Measurements from ENCODE around the gene BCL2.
"Not testable (repeated sequence)": the region's sequence is repeated elsewhere in the genome, so short reads cannot be mapped to it uniquely, and the experiment has no call there.

BCL2 gene

GRCh38 chr18:63202828-63203227, 116.7 kb downstream of the BCL2 start:
- Histone ChIP-seq H3K9me3 (no peaks in the 10 kb centered on the region), H3K4me3 (ENCODE audit: low read depth, low read length) (no peak overlapping the region), H3K36me3 (no peaks in the 10 kb centered on the region), H3K4me1 (no peaks in the 10 kb centered on the region; the same call in 1 of the 2 replicates), H3K27me3 (no peaks in the 10 kb centered on the region)
- no peak for DNase-seq
- TF ChIP-seq, protein P1, sequence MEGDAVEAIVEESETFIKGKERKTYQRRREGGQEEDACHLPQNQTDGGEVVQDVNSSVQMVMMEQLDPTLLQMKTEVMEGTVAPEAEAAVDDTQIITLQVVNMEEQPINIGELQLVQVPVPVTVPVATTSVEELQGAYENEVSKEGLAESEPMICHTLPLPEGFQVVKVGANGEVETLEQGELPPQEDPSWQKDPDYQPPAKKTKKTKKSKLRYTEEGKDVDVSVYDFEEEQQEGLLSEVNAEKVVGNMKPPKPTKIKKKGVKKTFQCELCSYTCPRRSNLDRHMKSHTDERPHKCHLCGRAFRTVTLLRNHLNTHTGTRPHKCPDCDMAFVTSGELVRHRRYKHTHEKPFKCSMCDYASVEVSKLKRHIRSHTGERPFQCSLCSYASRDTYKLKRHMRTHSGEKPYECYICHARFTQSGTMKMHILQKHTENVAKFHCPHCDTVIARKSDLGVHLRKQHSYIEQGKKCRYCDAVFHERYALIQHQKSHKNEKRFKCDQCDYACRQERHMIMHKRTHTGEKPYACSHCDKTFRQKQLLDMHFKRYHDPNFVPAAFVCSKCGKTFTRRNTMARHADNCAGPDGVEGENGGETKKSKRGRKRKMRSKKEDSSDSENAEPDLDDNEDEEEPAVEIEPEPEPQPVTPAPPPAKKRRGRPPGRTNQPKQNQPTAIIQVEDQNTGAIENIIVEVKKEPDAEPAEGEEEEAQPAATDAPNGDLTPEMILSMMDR (IDR thresholded peaks at IDR 0.05; ENCODE audit: low read depth, low read length): no peak

GRCh38 chr18:63201456-63201855, 118.1 kb downstream of the BCL2 start:
- DNase-seq; H3K4me1 ChIP-seq; H3K27me3 ChIP-seq; H3K4me3 ChIP-seq (ENCODE audit: low read depth, low read length); H3K9me3 ChIP-seq; H3K36me3 ChIP-seq: not testable (repeated sequence)

DNA sequence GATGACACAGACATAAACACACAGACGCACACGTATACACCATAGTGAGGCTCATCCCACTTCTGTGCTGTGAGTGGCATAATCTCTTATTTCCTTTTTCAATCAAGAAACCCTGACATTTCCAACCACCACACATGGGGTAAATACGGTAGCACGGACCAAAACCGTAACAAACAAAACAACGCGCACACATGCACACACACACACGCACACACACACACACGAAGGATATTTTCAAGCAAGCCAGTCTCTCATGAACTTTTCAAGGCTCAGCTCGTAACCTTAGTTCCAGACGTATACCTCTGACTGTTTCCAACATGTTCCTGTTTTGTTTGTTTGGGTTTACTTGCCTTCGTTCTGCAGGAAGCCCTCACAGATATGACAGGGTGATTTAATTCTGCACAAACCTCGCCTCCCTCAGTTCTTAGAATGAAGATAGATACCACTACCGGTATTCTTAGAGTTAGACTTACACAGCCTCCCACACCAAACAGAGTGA, 119.8 kb downstream of the BCL2 start:
- H3K4me3 ChIP-seq (ENCODE audit: low read depth, low read length): no peak overlapping the region
- no peaks in the 10 kb centered on the region for H3K9me3 ChIP-seq
- TF ChIP-seq, protein P1 (IDR thresholded peaks at IDR 0.05; ENCODE audit: low read depth, low read length): no peak
- no peaks in the 10 kb centered on the region for H3K36me3 ChIP-seq
- no peaks in the 10 kb centered on the region; the same call in 1 of the 2 replicates for H3K4me1 ChIP-seq
- no peaks in the 10 kb centered on the region for H3K27me3 ChIP-seq
- DNase-seq: no peak

GRCh38 chr18:63198868-63199742, 120.5 kb downstream of the BCL2 start:
- no peaks in the 10 kb centered on the region for H3K27me3 ChIP-seq
- no peaks in the 10 kb centered on the region for H3K9me3 ChIP-seq
- no peaks in the 10 kb centered on the region for H3K4me1 ChIP-seq
- no peaks in the 10 kb centered on the region for H3K36me3 ChIP-seq
- no peak for DNase-seq
- no peak overlapping the region for H3K4me3 ChIP-seq (ENCODE audit: low read depth, low read length)
- TF ChIP-seq, protein P1 (IDR thresholded peaks at IDR 0.05; ENCODE audit: low read depth, low read length): no peak

- DNase-seq: no peak
- TF ChIP-seq, protein P1 (IDR thresholded peaks at IDR 0.05; ENCODE audit: low read depth, low read length): no peak
- no peaks in the 10 kb centered on the region for H3K4me1 ChIP-seq
- H3K4me3 ChIP-seq (ENCODE audit: low read depth, low read length): no peak overlapping the region
- no peaks in the 10 kb centered on the region for H3K9me3 ChIP-seq
- H3K27me3 ChIP-seq: no peaks in the 10 kb centered on the region
- no peaks in the 10 kb centered on the region for H3K36me3 ChIP-seq
Measured at GRCh38 chr18:63198098-63198760, 121.3 kb downstream of the BCL2 start.

DNA sequence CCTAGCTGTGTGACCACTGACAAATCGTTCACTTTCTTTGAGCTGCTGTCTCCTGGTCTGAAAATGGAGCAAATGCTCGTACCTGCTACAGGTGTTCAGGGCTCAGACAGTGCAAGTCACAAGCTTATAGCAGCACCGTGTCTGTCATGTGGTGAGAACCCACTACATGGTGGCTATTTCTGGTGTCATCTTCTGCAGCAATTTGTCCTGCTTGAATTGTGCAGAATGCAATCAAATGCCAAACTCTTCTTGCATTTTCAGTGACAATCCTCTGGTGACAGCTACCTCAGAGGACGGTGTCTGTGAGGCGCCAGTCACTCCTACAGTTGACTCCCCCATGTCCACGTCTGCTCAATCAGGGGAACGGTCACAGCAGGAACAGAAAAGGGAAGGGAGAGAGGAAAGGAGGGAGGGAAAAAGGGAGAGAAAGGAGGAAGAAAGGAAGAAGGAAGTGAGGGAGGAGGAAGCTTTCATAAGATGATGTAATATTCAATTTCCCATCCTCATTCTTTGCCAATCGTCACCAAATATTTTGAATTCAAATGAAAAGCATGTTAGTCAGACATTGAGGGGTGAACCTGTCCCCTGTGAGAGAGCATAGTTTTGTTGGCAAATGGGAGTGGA, 122.2 kb downstream of the BCL2 start:
- no peaks in the 10 kb centered on the region for H3K36me3 ChIP-seq
- H3K27me3 ChIP-seq: no peaks in the 10 kb centered on the region
- TF ChIP-seq, protein P1 (IDR thresholded peaks at IDR 0.05; ENCODE audit: low read depth, low read length): no peak
- H3K4me1 ChIP-seq: no peaks in the 10 kb centered on the region
- no peaks in the 10 kb centered on the region for H3K9me3 ChIP-seq
- no peak overlapping the region for H3K4me3 ChIP-seq (ENCODE audit: low read depth, low read length)
- DNase-seq: no peak

All from BE2C (cell line).